Measurements from ENCODE around the gene TPP2.

DNA sequence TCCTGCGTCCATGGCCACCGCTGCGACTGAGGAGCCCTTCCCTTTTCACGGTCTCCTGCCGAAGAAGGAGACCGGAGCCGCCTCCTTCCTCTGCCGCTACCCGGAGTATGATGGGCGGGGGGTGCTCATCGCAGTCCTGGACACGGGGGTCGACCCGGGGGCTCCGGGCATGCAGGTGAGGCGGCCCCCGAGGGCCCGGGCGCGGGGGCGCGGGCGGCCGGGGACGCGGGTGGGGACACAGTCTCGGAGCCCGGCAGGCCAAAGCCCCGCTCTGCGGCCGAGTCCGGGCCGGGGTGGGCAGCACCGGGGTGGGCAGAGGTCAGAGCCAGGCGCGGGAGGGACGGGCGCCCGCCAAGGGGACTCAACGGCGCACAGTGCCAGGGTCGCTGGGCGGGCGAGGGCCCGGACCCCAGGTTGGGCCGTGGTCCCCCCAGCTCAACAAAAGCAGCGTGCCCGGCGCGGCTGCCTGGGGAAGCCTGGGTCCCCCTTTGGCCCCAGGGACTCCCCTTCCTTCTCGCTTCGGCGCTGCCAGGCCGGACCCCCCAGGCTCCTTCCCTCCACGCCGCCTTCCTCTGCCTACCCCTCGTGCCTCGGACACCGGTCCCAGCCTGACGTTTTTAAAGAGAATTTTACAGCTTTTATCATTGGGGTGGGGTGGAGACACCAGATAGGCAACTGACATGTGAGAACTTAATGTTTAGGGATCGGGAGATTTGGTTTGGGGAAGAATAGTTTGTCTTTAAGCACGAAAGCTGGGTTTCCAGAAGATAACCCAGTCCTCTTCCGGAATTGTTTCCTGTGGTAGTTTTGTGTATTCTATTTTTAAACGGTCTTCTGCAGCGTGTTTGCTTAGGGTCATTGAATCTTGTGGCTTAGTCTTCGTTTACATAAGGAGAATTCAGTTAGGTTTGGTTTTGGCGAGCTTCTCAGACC, 509 bp downstream of the TPP2 start:
- TF ChIP-seq POLR2A (IDR thresholded peaks at IDR 0.05), result no peak
- TF ChIP-seq CTCF (IDR thresholded peaks at IDR 0.05), result no peak
- TF ChIP-seq EP300 (IDR thresholded peaks at IDR 0.05), result no peak
- no peak for TF ChIP-seq POLR2AphosphoS5 (IDR thresholded peaks at IDR 0.05)

Measured in suprapubic skin (tissue), 4 donors.